Endodermal cell (in vitro differentiated cells): ENCODE measurements around the gene KRTAP4-3. TPM values are rescaled to one million over a fixed set of nuclear protein-coding genes. Genes with fewer than 3 reads are reported as not detected.

Experiments used
- DNase-seq: peaks from one replicate; pipeline ENCODE4 v3.0.0-alpha.2; 2017
- H3K27ac ChIP-seq: 2 replicates; pipeline ENCODE4 v1.5.1; 2013; ENCODE audit warnings: mild to moderate bottlenecking, low read depth, low read length, moderate library complexity
- H3K27me3 ChIP-seq: 2 replicates; pipeline ENCODE4 v1.6.1; 2013; ENCODE audit warnings: mild to moderate bottlenecking, low read length, moderate library complexity; ENCODE audit not compliant: insufficient read depth, control insufficient read depth, poor library complexity, severe bottlenecking
- H3K36me3 ChIP-seq: 2 replicates; pipeline ENCODE4 v1.7.0; 2013; ENCODE audit warnings: mild to moderate bottlenecking, low read length, moderate library complexity; ENCODE audit not compliant: control insufficient read depth, insufficient read depth
- H3K4me1 ChIP-seq: one replicate; pipeline ENCODE4 v1.7.0; 2013; ENCODE audit warnings: low read length; ENCODE audit not compliant: control insufficient read depth, insufficient read depth
- H3K4me3 ChIP-seq: 2 replicates; pipeline ENCODE4 v1.5.1; 2013; ENCODE audit warnings: mild to moderate bottlenecking, low read length, moderate library complexity
- H3K9ac ChIP-seq: 2 replicates; pipeline ENCODE4 v1.6.1; 2013; ENCODE audit warnings: mild to moderate bottlenecking, low read length, moderate library complexity; ENCODE audit not compliant: poor library complexity, severe bottlenecking; ENCODE audit errors: extremely low read depth
- H3K9me3 ChIP-seq: 2 replicates; pipeline ENCODE4 v1.6.1; 2013; ENCODE audit warnings: mild to moderate bottlenecking, low read length, moderate library complexity; ENCODE audit not compliant: control insufficient read depth
- H3K27ac Mint-ChIP-seq: 2 replicates; pipeline ENCODE4 v1.8.0; 2020; ENCODE audit warnings: mixed read lengths
- H3K27me3 Mint-ChIP-seq: 2 replicates; pipeline ENCODE4 v1.8.0; 2021; ENCODE audit warnings: mild to moderate bottlenecking, mixed read lengths; ENCODE audit not compliant: insufficient read depth
- H3K36me3 Mint-ChIP-seq: 2 replicates; pipeline ENCODE4 v1.8.0; 2020; ENCODE audit warnings: low read depth, mixed read lengths
- H3K4me1 Mint-ChIP-seq: 2 replicates; pipeline ENCODE4 v1.8.0; 2020; ENCODE audit warnings: mixed read lengths
- H3K4me3 Mint-ChIP-seq: 2 replicates; pipeline ENCODE4 v1.8.0; 2020; ENCODE audit warnings: mild to moderate bottlenecking, moderate library complexity, mixed read lengths
- H3K9me3 Mint-ChIP-seq: 2 replicates; pipeline ENCODE4 v1.8.0; 2020; ENCODE audit warnings: mild to moderate bottlenecking, mixed read lengths
- WGBS, 2 experiments: methylation state at CpG; one replicate each; pipeline versions ENCODE4 v1.1.5 to v1.1.7; 2013; ENCODE audit warnings: missing lambda C conversion rate in 2 of 2, mixed read lengths in 1 of 2; ENCODE audit not compliant: insufficient coverage in 1 of 2, insufficient read length in 1 of 2; 5-methylcytosine and 5-hydroxymethylcytosine counted together
- total RNA-seq, 2 donors: library from RNA; stranded (reverse); fragmentation: NEBNext Ultra II Directional in 1 of 2; extraction: Animal tissue kit (Norgen Biotek cat#: 25700) in 1 of 2; gene quantifications; 2 replicates in 1 of 2; 3 replicates in 1 of 2; pipeline ENCODE4 v1.2.1, GENCODE V29; 2021
- TF ChIP-seq, protein P1 (sequence below): fragments of 200-600 bp; sonication (generic); conservative IDR thresholded peaks from 2 replicates; pipeline ENCODE4 v1.5.0; 2021; ENCODE audit warnings: antibody characterized with exemption, mild to moderate bottlenecking

Gene KRTAP4-3
- total RNA-seq, 2 donors from 2014 or later, result not detected

DNA sequence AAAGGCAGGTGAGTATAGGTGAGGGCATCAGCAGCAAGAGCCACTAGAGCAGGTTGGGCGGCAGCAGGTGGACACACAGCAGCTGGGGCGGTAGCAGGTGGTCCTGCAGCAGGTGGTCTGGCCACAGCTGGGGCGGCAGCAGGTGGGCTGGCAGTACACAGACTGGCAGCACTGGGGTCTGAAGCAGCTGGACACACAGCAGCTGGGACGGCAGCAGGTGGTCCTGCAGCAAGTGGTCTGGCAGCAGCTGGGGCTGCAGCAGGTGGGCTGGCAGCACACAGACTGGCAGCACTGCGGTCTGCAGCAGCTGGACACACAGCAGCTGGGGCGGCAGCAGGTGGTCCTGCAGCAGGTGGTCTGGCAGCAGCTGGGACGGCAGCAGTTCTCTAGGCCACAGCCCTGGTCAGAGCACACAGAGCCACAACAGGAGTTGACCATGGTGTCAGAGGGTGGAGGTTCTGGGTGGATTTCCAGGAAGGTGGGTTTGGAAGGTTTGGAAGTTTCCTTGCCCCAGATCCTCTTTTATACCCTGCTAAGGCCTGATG lies 9.8 kb upstream of the KRTAP4-3 start, which contains the start of gene KRTAP4-2:
KRTAP4-2 (minus strand) TSS at position 495 of the 545 bp plus-strand sequence; CDS start at position 438, 57 bp downstream.
- TF ChIP-seq, protein P1, sequence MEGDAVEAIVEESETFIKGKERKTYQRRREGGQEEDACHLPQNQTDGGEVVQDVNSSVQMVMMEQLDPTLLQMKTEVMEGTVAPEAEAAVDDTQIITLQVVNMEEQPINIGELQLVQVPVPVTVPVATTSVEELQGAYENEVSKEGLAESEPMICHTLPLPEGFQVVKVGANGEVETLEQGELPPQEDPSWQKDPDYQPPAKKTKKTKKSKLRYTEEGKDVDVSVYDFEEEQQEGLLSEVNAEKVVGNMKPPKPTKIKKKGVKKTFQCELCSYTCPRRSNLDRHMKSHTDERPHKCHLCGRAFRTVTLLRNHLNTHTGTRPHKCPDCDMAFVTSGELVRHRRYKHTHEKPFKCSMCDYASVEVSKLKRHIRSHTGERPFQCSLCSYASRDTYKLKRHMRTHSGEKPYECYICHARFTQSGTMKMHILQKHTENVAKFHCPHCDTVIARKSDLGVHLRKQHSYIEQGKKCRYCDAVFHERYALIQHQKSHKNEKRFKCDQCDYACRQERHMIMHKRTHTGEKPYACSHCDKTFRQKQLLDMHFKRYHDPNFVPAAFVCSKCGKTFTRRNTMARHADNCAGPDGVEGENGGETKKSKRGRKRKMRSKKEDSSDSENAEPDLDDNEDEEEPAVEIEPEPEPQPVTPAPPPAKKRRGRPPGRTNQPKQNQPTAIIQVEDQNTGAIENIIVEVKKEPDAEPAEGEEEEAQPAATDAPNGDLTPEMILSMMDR, result no peak
- WGBS, 2 experiments, result 94 to 100% methylated on average over 2 to 6 of the region's 7 CpGs
- H3K27ac ChIP-seq, result no peak within 1 kb of the TSS
- H3K36me3 ChIP-seq, result no peaks in the 10 kb centered on the region
- Mint-ChIP-seq H3K27ac (no peak within 1 kb of the TSS), H3K27me3 (peaks cover 3% of the 10 kb centered on the region), H3K4me3 (no peak within 1 kb of the TSS), H3K9me3 (no peaks in the 10 kb centered on the region), H3K36me3 (no peaks in the 10 kb centered on the region), H3K4me1 (peaks cover 1% of the 10 kb centered on the region)
- H3K27me3 ChIP-seq, result no peaks in the 10 kb centered on the region
- H3K4me1 ChIP-seq, result no peaks in the 10 kb centered on the region
- no peak within 1 kb of the TSS for H3K4me3 ChIP-seq
- no peak for DNase-seq
- no peaks in the 10 kb centered on the region for H3K9me3 ChIP-seq
- no peak within 1 kb of the TSS for H3K9ac ChIP-seq

DNA sequence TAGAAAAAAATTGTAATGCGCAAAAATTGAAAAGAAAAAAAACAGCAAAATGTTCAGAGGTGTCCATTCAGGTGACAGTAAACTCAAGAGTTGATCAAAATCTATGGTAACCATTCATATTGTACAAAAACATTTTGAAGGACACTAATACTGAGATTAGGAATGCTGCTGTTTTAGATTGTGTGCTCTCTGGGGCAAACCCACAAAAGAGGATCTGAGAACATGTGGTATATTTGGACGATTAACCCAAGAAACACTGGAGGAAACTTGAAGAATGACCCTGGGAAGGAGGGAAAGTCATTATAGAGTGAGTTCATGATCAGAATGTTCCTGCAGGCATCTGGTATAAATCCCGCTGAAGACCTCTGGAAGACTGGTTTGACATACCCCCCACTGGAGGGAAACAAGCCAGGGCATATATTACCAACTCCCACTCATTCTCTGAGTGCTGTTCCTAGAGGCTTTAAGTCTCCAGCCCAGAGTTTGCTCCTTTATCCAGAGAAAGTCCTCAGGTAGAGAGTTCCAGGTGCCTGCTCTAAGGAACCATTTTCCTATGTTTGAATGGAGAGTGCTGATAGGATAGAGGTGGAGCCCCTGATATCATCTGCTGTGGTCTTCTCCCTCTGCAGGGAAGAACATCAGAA lies 8.8 kb upstream of the KRTAP4-3 start:
- Mint-ChIP-seq H3K27ac (no peak overlapping the region), H3K4me3 (no peak overlapping the region), H3K27me3 (peaks cover 3% of the 10 kb centered on the region), H3K9me3 (no peaks in the 10 kb centered on the region), H3K36me3 (no peaks in the 10 kb centered on the region), H3K4me1 (no peaks in the 10 kb centered on the region)
- DNase-seq, result no peak
- no peaks in the 10 kb centered on the region for H3K36me3 ChIP-seq
- H3K4me1 ChIP-seq, result no peaks in the 10 kb centered on the region
- H3K9me3 ChIP-seq, result no peaks in the 10 kb centered on the region
- H3K9ac ChIP-seq, result no peak overlapping the region
- TF ChIP-seq, protein P1, result no peak
- 81 to 92% methylated on average over 2 to 3 of the region's 3 CpGs for WGBS, 2 experiments
- H3K27ac ChIP-seq, result no peak overlapping the region
- no peaks in the 10 kb centered on the region for H3K27me3 ChIP-seq
- no peak overlapping the region for H3K4me3 ChIP-seq

GRCh38 chr17:41171886-41172285 lies 3.9 kb upstream of the KRTAP4-3 start:
- Histone ChIP-seq H3K4me1 (no peaks in the 10 kb centered on the region), H3K9ac (no peak overlapping the region), H3K4me3 (no peak overlapping the region), H3K27ac (no peak overlapping the region), H3K27me3 (no peaks in the 10 kb centered on the region), H3K36me3 (no peaks in the 10 kb centered on the region), H3K9me3 (no peaks in the 10 kb centered on the region)
- Mint-ChIP-seq H3K27ac (no peak overlapping the region), H3K4me1 (no peaks in the 10 kb centered on the region), H3K27me3 (peaks cover 4% of the 10 kb centered on the region), H3K36me3 (no peaks in the 10 kb centered on the region), H3K9me3 (no peaks in the 10 kb centered on the region), H3K4me3 (no peak overlapping the region)
- WGBS, 2 experiments, result 95% methylated on average over 2 of the region's 2 CpGs; no CpG with 5 or more reads in 1 of the 2 experiments
- TF ChIP-seq, protein P1, result no peak
- no peak for DNase-seq
